Neural cell (in vitro differentiated cells): ENCODE results near the gene RNF181. TPM values are rescaled to one million over a fixed set of nuclear protein-coding genes. Genes with fewer than 3 reads are reported as not detected.

Experiments
- H2AFZ ChIP-seq: fragments of 200-600, 300-800 bp; sonication (generic), shearing (Covaris generic); 2 replicates; pipeline ENCODE4 v1.6.0; 2014; ENCODE audit warnings: low read depth, mild to moderate bottlenecking, antibody characterized with exemption, low read length, moderate library complexity
- H3F3A ChIP-seq: fragments of 200-600 bp; shearing (Covaris generic); 2 replicates; pipeline ENCODE4 v1.6.1; 2016; ENCODE audit warnings: mild to moderate bottlenecking, moderate library complexity, mixed read lengths, antibody characterized with exemption, low read length; ENCODE audit not compliant: insufficient read depth, poor library complexity, severe bottlenecking
- H3K27ac ChIP-seq: fragments of 200-600, 300-800 bp; sonication (generic), shearing (Covaris generic); 2 replicates; pipeline ENCODE4 v1.5.1; 2014; ENCODE audit warnings: mild to moderate bottlenecking, low read length, moderate library complexity
- H3K27me3 ChIP-seq: fragments of 300-800, 200-600 bp; sonication (generic), shearing (Covaris generic); 2 replicates; pipeline ENCODE4 v1.6.0; 2014; ENCODE audit warnings: mild to moderate bottlenecking, low read depth, low read length, moderate library complexity; ENCODE audit not compliant: insufficient read depth
- H3K36me3 ChIP-seq: fragments of 300-800, 200-600 bp; sonication (generic), shearing (Covaris generic); 2 replicates; pipeline ENCODE4 v1.5.1; 2014; ENCODE audit warnings: mild to moderate bottlenecking, antibody characterized with exemption, low read length, moderate library complexity; ENCODE audit not compliant: insufficient read depth
- H3K4me2 ChIP-seq: fragments of 300-800, 200-600 bp; sonication (generic), shearing (Covaris generic); 2 replicates; pipeline ENCODE4 v1.6.0; 2014; ENCODE audit warnings: mild to moderate bottlenecking, low read length
- H3K4me3 ChIP-seq: fragments of 300-800, 200-600 bp; sonication (generic), shearing (Covaris generic); 2 replicates; pipeline ENCODE4 v1.5.1; 2014; ENCODE audit warnings: mild to moderate bottlenecking, low read length, moderate library complexity
- H3K79me2 ChIP-seq: fragments of 200-600 bp; shearing (Covaris generic); replicated peaks from 2 replicates; pipeline ENCODE4 v1.6.0; 2014; ENCODE audit warnings: mild to moderate bottlenecking, low read length, moderate library complexity; ENCODE audit not compliant: insufficient read depth
- H3K9ac ChIP-seq: fragments of 300-800, 200-600 bp; sonication (generic), shearing (Covaris generic); 2 replicates; pipeline ENCODE4 v1.6.1; 2016; ENCODE audit warnings: mild to moderate bottlenecking, low read length, mixed read lengths
- H3K9me2 ChIP-seq: fragments of 200-600 bp; shearing (Covaris generic); 2 replicates; pipeline ENCODE4 v1.6.1; 2016; ENCODE audit warnings: mild to moderate bottlenecking, low read length, mixed read lengths; ENCODE audit not compliant: insufficient read depth
- H3K9me3 ChIP-seq: fragments of 200-600, 300-800 bp; sonication (generic), shearing (Covaris generic); 2 replicates; pipeline ENCODE4 v1.6.1; 2016; ENCODE audit warnings: mild to moderate bottlenecking, mixed run types, low read length, moderate library complexity, mixed read lengths
- H4K20me1 ChIP-seq: fragments of 200-600 bp; shearing (Covaris generic); 2 replicates; pipeline ENCODE4 v1.6.1; 2016; ENCODE audit warnings: mild to moderate bottlenecking, mixed run types; ENCODE audit not compliant: insufficient read depth
- CTCF ChIP-seq: fragments of 450-650 bp; IDR thresholded peaks from 2 replicates; pipeline ENCODE4 v1.5.1; 2014; ENCODE audit warnings: antibody characterized with exemption, mild to moderate bottlenecking, moderate library complexity; ENCODE audit not compliant: poor library complexity, severe bottlenecking
- EP300 ChIP-seq: fragments of 450-650 bp; conservative IDR thresholded peaks from 2 replicates; pipeline ENCODE4 v1.6.1; 2014; ENCODE audit warnings: antibody characterized with exemption, mild to moderate bottlenecking, moderate library complexity; ENCODE audit not compliant: poor library complexity, severe bottlenecking
- EZH2 ChIP-seq: fragments of 200-600, 300-800 bp; shearing (Covaris generic), sonication (generic); IDR thresholded peaks from 2 replicates; pipeline ENCODE4 v1.6.1; 2014; ENCODE audit warnings: antibody characterized with exemption, low read length, borderline replicate concordance, mild to moderate bottlenecking; ENCODE audit not compliant: insufficient read depth, poor library complexity, severe bottlenecking
- MXI1 ChIP-seq: fragments of 450-650 bp; conservative IDR thresholded peaks from 2 replicates; pipeline ENCODE4 v1.6.1; 2014; ENCODE audit warnings: antibody characterized with exemption, mild to moderate bottlenecking; ENCODE audit not compliant: poor library complexity, severe bottlenecking
- POLR2AphosphoS5 ChIP-seq: IDR thresholded peaks from 2 replicates; pipeline ENCODE4 v1.6.1; 2012
- RAD21 ChIP-seq: fragments of 450-650 bp; conservative IDR thresholded peaks from 2 replicates; pipeline ENCODE4 v1.6.1; 2014; ENCODE audit warnings: antibody characterized with exemption, mild to moderate bottlenecking, moderate library complexity
- REST ChIP-seq: IDR thresholded peaks from 2 replicates; pipeline ENCODE4 v1.6.1; 2012; ENCODE audit warnings: borderline replicate concordance
- SMC3 ChIP-seq: fragments of 450-650 bp; conservative IDR thresholded peaks from 2 replicates; pipeline ENCODE4 v1.6.1; 2014; ENCODE audit warnings: antibody characterized with exemption, mild to moderate bottlenecking, moderate library complexity; ENCODE audit not compliant: poor library complexity
- TAF1 ChIP-seq: IDR thresholded peaks from 2 replicates; pipeline ENCODE4 v1.6.1; 2012; ENCODE audit warnings: low read depth
- polyA plus RNA-seq: library from polyadenylated mRNA; depleted of rRNA; stranded (reverse); fragments of >200 nt; gene quantifications from 2 replicates; pipeline ENCODE4 v1.2.3, GENCODE V29; 2014

Gene RNF181
- polyA plus RNA-seq, 1 donor from 2014 or later, result 330 TPM

DNA sequence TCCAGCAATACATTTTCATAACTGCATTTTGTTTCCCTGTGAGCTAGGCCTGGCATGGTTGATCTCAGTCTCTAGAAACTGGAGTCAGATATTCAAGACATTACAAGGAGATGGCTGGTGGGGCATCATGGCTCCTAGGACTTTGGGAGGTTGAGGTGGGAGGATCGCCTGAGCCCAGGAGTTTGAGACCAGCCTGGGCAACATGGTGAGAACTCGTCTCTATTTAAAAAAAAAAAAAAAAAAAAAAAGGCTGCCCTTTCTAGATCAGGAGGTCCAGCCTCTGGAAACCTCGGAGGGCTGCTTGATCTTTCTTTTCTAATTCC lies 18.5 kb upstream of the RNF181 start:
- Histone ChIP-seq H3K4me2 (no peak overlapping the region), H3F3A (no peaks in the 10 kb centered on the region), H2AFZ (no peak overlapping the region), H3K27me3 (peaks cover 6% of the 10 kb centered on the region), H3K9me2 (no peaks in the 10 kb centered on the region), H3K9me3 (no peaks in the 10 kb centered on the region), H4K20me1 (no peaks in the 10 kb centered on the region), H3K27ac (no peak overlapping the region), H3K79me2 (no peaks in the 10 kb centered on the region), H3K4me3 (no peak overlapping the region), H3K9ac (no peak overlapping the region), H3K36me3 (no peaks in the 10 kb centered on the region)
- TF ChIP-seq MXI1, result no peak
- TF ChIP-seq TAF1, result no peak
- no peak for TF ChIP-seq EP300
- no peak for TF ChIP-seq REST
- TF ChIP-seq SMC3, result no peak
- no peak for TF ChIP-seq POLR2AphosphoS5
- no peak for TF ChIP-seq CTCF
- TF ChIP-seq EZH2, result no peak
- no peak for TF ChIP-seq RAD21

- Histone ChIP-seq H3K27me3 (peaks cover 10% of the 10 kb centered on the region), H4K20me1 (no peaks in the 10 kb centered on the region), H2AFZ (no peak within 1 kb of the TSS), H3K4me3 (no peak within 1 kb of the TSS), H3K9me2 (no peaks in the 10 kb centered on the region), H3K27ac (no peak within 1 kb of the TSS), H3K4me2 (no peak within 1 kb of the TSS), H3K9ac (no peak within 1 kb of the TSS), H3K36me3 (no peaks in the 10 kb centered on the region), H3K9me3 (no peaks in the 10 kb centered on the region), H3K79me2 (no peaks in the 10 kb centered on the region), H3F3A (no peaks in the 10 kb centered on the region)
- TF ChIP-seq MXI1, result no peak
Observed at GRCh38 chr2:85577386-85578242, 17.9 kb upstream of the RNF181 start, which contains the start of gene VAMP8. Gene VAMP8 (plus strand): TSS chr2:85577586. CDS start chr2:85577647, 61 bp downstream.
